GM19395 (cell line): Measurements from ENCODE around the gene FAN1.

ENCODE experiments used
- ATAC-seq: cut with Tn5 transposase; IDR thresholded peaks from one replicate; pipeline ENCODE4 v1.9.1; 2021; ENCODE audit warnings: mild to moderate bottlenecking, moderate library complexity; ENCODE audit not compliant: unreplicated experiment

The FAN1 gene

GRCh38 chr15:30919877-30920550, 16.3 kb downstream of the FAN1 start:
- ATAC-seq, result no peak

GRCh38 chr15:30921106-30921505, 17.4 kb downstream of the FAN1 start:
- no peak for ATAC-seq

GRCh38 chr15:30921781-30922479, 18.2 kb downstream of the FAN1 start:
- ATAC-seq, result no peak

DNA sequence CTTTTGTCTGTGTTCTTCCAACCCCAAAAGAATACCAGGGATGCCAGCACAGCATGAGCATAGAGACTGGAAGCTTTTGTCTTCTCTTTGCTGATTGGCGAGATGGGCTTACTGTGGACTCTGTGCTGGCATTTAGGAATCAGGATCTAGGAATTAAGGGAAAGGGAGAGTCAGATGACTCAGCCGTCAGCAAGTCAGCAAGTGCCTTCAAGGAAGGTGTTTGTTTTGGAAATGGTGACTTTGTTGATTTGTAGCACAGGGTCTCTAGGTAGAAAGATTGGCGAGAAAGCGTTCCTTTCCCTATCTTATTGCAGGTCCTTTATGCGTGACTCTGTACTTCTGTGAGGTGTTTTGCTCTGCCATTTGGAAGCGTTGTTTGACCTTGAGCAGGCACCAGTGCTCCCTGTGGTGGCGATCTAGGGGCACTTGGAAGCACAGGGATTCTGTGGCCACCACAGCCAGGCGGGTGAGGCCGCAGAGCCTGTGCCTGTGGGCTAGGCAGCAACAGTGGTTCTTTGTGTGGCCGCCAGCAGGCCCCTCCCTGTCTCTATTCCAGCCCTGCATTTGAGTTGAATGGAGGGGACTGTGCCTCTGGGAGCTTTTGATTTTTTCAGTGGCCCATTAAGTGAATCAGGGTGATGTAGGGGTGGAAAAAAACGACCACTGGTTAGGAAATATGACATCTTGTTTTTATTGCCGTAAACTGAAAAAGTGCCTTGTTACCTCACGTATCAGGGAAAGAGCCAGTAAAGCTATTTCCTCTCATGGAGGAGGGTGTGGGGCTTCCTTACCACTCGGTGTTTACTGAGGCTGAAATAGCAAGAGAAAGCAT, 19.0 kb downstream of the FAN1 start:
- no peak for ATAC-seq

- ATAC-seq, result no peak
These were observed 19.7 kb downstream of the FAN1 start for GRCh38 chr15:30923429-30923828.

- no peak for ATAC-seq
These were observed 20.6 kb downstream of the FAN1 start for GRCh38 chr15:30924353-30924752.

- ATAC-seq, result no peak
These were observed 22.0 kb downstream of the FAN1 start for GRCh38 chr15:30925686-30926085.

GRCh38 chr15:30926161-30926560, 22.4 kb downstream of the FAN1 start:
- no peak for ATAC-seq

GRCh38 chr15:30927148-30927761, 23.5 kb downstream of the FAN1 start:
- ATAC-seq, result no peak

DNA sequence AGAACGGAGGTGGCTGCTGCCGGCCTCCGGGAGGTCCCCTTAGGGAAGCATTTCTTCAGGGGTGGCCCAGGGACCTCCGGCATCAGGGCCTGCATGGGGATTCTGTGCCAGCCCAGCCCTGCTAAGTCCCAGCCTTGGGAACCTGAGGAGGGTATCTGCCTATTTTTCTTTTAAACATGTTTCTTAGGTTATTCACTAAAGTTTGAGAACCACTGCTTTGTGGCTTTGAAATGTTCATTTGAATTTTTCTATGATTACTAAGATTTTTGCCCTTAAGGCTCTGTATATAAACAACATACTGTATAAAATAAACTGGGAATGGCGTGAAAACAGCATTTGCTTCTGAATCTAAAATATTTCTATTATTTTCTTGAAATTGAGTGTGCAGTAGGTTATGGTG, 24.4 kb downstream of the FAN1 start:
- no peak for ATAC-seq

GRCh38 chr15:30929064-30929669, 25.5 kb downstream of the FAN1 start:
- no peak for ATAC-seq

DNA sequence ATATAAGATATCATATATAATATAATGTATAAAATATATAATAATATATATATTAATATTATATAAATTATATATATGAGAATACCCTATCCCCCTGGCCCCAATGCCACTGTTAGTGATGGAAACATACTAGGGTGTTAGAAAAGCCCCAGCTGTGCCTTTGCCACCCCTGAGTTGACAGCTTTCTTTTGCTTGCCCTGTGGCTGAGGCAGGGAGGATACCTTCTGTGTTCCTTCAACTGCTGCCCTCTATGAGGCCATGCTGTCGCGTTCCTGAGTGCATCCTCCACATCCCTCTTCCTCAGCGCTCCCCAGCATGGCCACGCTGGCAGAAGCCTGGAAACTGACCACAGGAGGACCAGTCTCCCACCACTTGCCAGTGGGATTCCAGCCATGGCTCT, 26.3 kb downstream of the FAN1 start:
- ATAC-seq, result no peak

DNA sequence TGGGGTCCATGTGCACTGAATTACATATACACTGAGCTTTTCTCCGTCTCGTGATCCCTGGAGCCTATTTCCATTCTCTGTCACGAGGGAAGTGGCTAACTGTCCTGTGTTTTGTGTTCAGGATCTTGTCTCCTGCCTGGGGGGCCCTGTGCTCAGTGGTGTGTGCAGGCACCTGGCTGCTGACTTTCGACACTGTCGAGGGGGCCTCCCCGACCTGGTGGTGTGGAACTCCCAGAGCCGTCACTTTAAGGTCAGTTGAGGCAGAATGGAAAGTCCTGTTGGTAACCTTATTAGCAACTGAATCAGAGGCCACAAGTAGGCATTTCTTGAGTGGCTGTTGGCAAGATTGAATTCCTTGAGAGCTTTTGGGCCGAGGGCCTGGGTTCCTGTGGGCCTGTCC, 26.7 kb downstream of the FAN1 start:
- no peak for ATAC-seq

DNA sequence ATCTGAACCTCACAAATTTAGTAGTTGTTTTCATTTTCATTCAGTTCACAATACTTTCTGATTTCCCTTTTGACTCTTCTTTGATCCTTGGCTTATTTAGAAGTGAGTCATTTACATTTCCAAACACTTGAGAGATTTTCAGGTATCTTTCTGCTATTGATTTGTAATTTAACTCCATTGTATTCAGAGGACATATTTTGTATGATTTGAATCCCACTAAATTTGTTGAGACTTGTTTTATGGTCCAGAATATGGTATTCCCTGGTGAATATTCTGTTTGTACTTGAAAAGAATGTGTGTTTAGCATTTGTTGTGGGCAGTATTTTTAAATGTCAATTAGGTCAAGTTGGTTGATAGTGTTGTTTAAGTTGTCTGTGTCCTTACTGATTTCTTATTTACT, 29.6 kb downstream of the FAN1 start:
- no peak for ATAC-seq

GRCh38 chr15:30939161-30939560, 35.4 kb downstream of the FAN1 start:
- ATAC-seq, result no peak

DNA sequence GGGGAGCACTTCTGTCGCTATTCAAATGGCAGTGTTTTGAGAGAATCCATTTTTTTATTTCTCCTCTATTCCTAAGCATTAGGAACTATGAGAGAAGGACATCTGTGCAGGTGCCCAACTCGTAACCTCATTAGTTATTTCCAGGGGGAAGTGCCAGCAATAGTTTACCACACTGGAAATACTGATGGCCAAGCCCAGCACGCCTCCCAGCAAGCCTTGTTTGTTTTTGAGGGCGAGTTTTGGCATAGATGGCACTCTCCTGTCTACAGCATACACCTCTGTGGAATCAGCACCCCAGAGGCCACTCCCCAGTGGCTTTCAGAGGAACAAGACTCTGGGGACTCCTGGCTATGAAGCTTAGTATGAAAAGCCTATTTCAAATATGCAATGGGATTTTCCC, 36.6 kb downstream of the FAN1 start:
- no peak for ATAC-seq

DNA sequence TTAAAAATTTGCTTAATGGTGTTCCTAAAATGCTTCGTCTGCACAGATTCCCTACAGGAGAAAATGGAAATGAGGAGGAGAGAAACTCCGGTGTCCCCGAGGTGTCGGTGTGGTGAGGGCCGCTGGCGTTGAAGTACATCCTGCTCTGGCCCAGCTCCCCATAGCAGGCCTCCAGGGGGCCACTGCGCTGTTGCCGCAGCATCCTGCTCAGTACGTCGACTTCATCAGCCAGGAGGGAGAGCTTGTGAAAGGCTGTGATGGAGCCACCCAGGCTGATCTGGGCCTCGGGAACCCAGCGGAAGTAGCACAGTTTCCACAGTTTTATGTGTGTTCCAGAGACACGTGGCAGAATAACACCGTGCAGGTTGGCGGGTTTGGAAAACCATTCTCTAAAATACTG, 37.8 kb downstream of the FAN1 start:
- no peak for ATAC-seq

GRCh38 chr15:30943654-30944335, 40.1 kb downstream of the FAN1 start:
- no peak for ATAC-seq

- no peak for ATAC-seq
These were observed 49.5 kb downstream of the FAN1 start for GRCh38 chr15:30953183-30953582.

DNA sequence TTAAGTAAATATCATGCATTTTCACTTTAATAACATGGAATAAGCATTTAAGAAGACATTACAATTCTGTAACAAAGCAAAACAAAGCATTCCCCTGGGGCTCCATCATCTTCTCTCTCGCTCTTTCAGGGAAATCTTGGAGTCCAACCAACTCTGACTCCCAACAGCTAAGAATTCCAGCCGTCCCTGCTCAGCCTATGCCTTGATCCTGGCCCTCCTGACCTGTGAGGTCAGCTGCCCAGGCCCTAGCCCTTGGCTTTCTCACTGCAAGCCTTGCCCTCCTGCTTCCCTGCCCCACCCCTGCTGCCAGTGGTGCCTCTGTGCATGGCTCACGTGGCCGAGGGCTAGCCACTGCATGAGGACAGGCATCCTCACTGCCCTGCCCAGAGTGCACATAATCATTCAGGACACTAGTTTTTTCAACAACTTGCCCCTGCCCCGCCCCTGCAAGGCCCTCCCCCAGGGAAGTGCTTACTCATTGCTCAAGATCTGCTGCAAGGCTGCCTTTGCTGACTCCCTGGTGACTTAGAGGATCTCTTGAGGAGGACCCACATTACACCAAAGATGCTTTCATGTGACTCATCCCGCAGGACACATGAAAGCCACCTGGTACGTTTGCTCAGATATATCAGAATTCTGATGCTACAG, 50.1 kb downstream of the FAN1 start:
- ATAC-seq, result no peak
